GM12878 (cell line): Measurements from ENCODE around the gene RNF13. TPM values are rescaled to one million over a fixed set of nuclear protein-coding genes. Genes with fewer than 3 reads are reported as not detected.

Source experiments
- ATAC-seq: fragments of 200-7000 bp; cut with Tn5 transposase; 3 replicates; pipeline ENCODE4 v1.9.1; 2020; ENCODE audit warnings: mild to moderate bottlenecking, moderate library complexity
- Bru-seq: library from RNA; stranded (reverse); fragments of 400-500 nt; gene quantifications from one replicate; lab custom pipeline; 2021; lab: Mats Ljungman, UMichigan
- BruChase-seq, 2 experiments: library from RNA; stranded (reverse); fragments of 400-500 nt; gene quantifications; one replicate each; lab custom pipeline; 2021; lab: Mats Ljungman, UMichigan
- BruUV-seq: library from RNA; stranded (reverse); fragments of 400-500 nt; replicated peaks from 2 replicates; lab custom pipeline; 2021; lab: Mats Ljungman, UMichigan
- CTCF ChIA-PET: fragments of 300-600 bp; sonication (Branson Sonifier 250); formaldehyde crosslinking; extraction: SDS; loops from one replicate; lab custom pipeline; 2021; ENCODE audit warnings: inconsistent platforms; lab: Yijun Ruan, JAX
- POLR2A ChIA-PET: fragments of 350-600 bp; formaldehyde crosslinking; extraction: SDS; loops from one replicate; lab custom pipeline; 2021; ENCODE audit warnings: inconsistent platforms; lab: Charles Lee
- RAD21 ChIA-PET: fragments of 300-600 bp; sonication (Branson Sonifier 250); formaldehyde crosslinking; loops from one replicate; lab custom pipeline; 2023; ENCODE audit warnings: antibody characterized with exemption; ENCODE audit not compliant: unreplicated experiment; lab: Charles Lee
- SMC1A ChIA-PET: fragments of 300-600 bp; sonication (Branson Sonifier 250); formaldehyde crosslinking; loops from one replicate; lab custom pipeline; 2023; ENCODE audit not compliant: unreplicated experiment, uncharacterized antibody; lab: Charles Lee
- DNase-seq: peaks from one replicate; pipeline ENCODE4 v3.0.0-alpha.2; 2011; ENCODE audit warnings: low read depth, low spot score
- FAIRE-seq: peaks from 3 replicates; lab custom pipeline; 2011; peaks lifted over from hg19 to GRCh38; lab: Jason Lieb, UNC
- H2AFZ ChIP-seq: 2 replicates; pipeline ENCODE4 v1.6.0; 2011; ENCODE audit warnings: low read depth, low read length, control low read depth; ENCODE audit not compliant: control insufficient read depth
- H3K27ac ChIP-seq: 2 replicates; pipeline ENCODE4 v1.5.1; 2011; ENCODE audit warnings: control low read depth; ENCODE audit not compliant: control insufficient read depth, insufficient read depth
- H3K27me3 ChIP-seq, 2 experiments: replicated peaks in 1 of 2; 2 replicates each; pipeline versions ENCODE4 v1.6.0 to v1.6.1; 2011; ENCODE audit warnings: low read length in 1 of 2; ENCODE audit not compliant: control insufficient read depth in 2 of 2, insufficient read depth in 2 of 2
- H3K36me3 ChIP-seq, 2 experiments: 2 replicates each; pipeline ENCODE4 v1.5.1; 2011; ENCODE audit warnings: low read length in 1 of 2; ENCODE audit not compliant: control insufficient read depth in 2 of 2, insufficient read depth in 2 of 2
- H3K4me1 ChIP-seq: 2 replicates; pipeline ENCODE4 v1.6.1; 2011; ENCODE audit warnings: mild to moderate bottlenecking, low read length, moderate library complexity, mixed read lengths; ENCODE audit not compliant: control insufficient read depth, insufficient read depth
- H3K4me2 ChIP-seq: 2 replicates; pipeline ENCODE4 v1.6.0; 2011; ENCODE audit warnings: control low read depth; ENCODE audit not compliant: control insufficient read depth, insufficient read depth
- H3K4me3 ChIP-seq: fragments of 200-600 bp; sonication (generic); 2 replicates; pipeline ENCODE4 v1.5.1; 2016
- H3K79me2 ChIP-seq: 2 replicates; pipeline ENCODE4 v1.6.0; 2011; ENCODE audit warnings: low read length; ENCODE audit not compliant: control insufficient read depth, insufficient read depth
- H3K9ac ChIP-seq: 2 replicates; pipeline ENCODE4 v1.8.0; 2011; ENCODE audit warnings: low read length, control low read depth, mixed read lengths; ENCODE audit not compliant: control insufficient read depth, insufficient read depth
- H3K9me3 ChIP-seq: replicated peaks from 3 replicates; pipeline ENCODE4 v1.5.1; 2011; ENCODE audit warnings: mild to moderate bottlenecking, low read length; ENCODE audit not compliant: control insufficient read depth, insufficient read depth
- H4K20me1 ChIP-seq: 2 replicates; pipeline ENCODE4 v1.6.0; 2011; ENCODE audit not compliant: control insufficient read depth, insufficient read depth
- CEBPB ChIP-seq, 2 experiments: fragments of 150-350 bp in 1 of 2; IDR thresholded peaks; 2 replicates each; pipeline ENCODE4 v1.6.1; 2012 to 2014; ENCODE audit warnings: low read depth in 2 of 2, low read length in 2 of 2, borderline replicate concordance in 1 of 2, inconsistent platforms in 1 of 2
- CHD1 ChIP-seq: IDR thresholded peaks from 2 replicates; pipeline ENCODE4 v1.6.1; 2012; ENCODE audit warnings: low read depth, low read length, improper control_type of control experiment
- HCFC1 ChIP-seq: fragments of 150-350 bp; IDR thresholded peaks from 2 replicates; pipeline ENCODE4 v1.6.1; 2014; ENCODE audit warnings: low read length
- NFXL1 ChIP-seq: fragments of 450-650 bp; IDR thresholded peaks from 2 replicates; pipeline ENCODE4 v1.6.1; 2017; ENCODE audit warnings: antibody characterized with exemption, mild to moderate bottlenecking, borderline replicate concordance
- NR2F1 ChIP-seq: fragments of 450-650 bp; conservative IDR thresholded peaks from 2 replicates; pipeline ENCODE4 v1.6.1; 2017; ENCODE audit warnings: mild to moderate bottlenecking
- PAX8 ChIP-seq: fragments of 450-650 bp; IDR thresholded peaks from 2 replicates; pipeline ENCODE4 v1.6.1; 2017; ENCODE audit warnings: mild to moderate bottlenecking, moderate library complexity
- POLR2A ChIP-seq: IDR thresholded peaks from 2 replicates; pipeline ENCODE4 v1.6.1; 2011; ENCODE audit warnings: low read depth, mild to moderate bottlenecking, low read length
- RBBP5 ChIP-seq: fragments of 200-600 bp; sonication (generic); conservative IDR thresholded peaks from 2 replicates; pipeline ENCODE4 v1.6.1; 2016
- SIN3A ChIP-seq: IDR thresholded peaks from 2 replicates; pipeline ENCODE4 v1.6.1; 2012; ENCODE audit warnings: low read depth, low read length, improper control_type of control experiment
- SMAD1 ChIP-seq: fragments of 450-650 bp; IDR thresholded peaks from 2 replicates; pipeline ENCODE4 v1.6.1; 2018; ENCODE audit warnings: mild to moderate bottlenecking, low read depth; ENCODE audit not compliant: partially characterized antibody
- SRF ChIP-seq, 2 experiments: IDR thresholded peaks; 2 replicates each; pipeline ENCODE4 v1.6.1; 2011; ENCODE audit warnings: low read depth in 2 of 2, low read length in 2 of 2, mild to moderate bottlenecking in 1 of 2, moderate library complexity in 1 of 2
- YY1 ChIP-seq: IDR thresholded peaks from 2 replicates; pipeline ENCODE4 v1.6.1; 2011; ENCODE audit warnings: low read depth, mild to moderate bottlenecking, low read length
- WGBS: methylation state at CpG from one replicate; pipeline ENCODE4 v1.1.6; 2016; ENCODE audit warnings: low lambda C conversion rate; ENCODE audit not compliant: insufficient replicate concordance, insufficient coverage; ENCODE audit errors: missing lambda C conversion rate; 5-methylcytosine and 5-hydroxymethylcytosine counted together
- in situ Hi-C: fragments of 300-500 bp; cut with MboI; formaldehyde crosslinking; loops from 9 replicates; pipeline ENCODE4 v1.14.3; 2018; ENCODE audit warnings: mixed read lengths
- intact Hi-C: fragments of 100-400 bp; cut with micrococcal nuclease; formaldehyde crosslinking; loops from one replicate; pipeline ENCODE4 v1.14.2; 2022; ENCODE audit not compliant: unreplicated experiment
- long read RNA-seq, 2 experiments: library from polyadenylated mRNA; unstranded; transcript quantifications; one replicate each; pipeline ENCODE4 v2.0.0, GENCODE V29; 2019 to 2020
- polyA minus RNA-seq, 3 experiments: library from RNA; depleted of rRNA, polyadenylated mRNA; stranded (reverse); fragments of >200 nt; gene quantifications; 2 replicates each; pipeline ENCODE4 v1.2.3, GENCODE V29; 2011
- polyA plus RNA-seq, 11 experiments: library from polyadenylated mRNA; depleted of rRNA in 4 of 11; unstranded in 6 of 11; stranded (reverse) in 5 of 11; fragments of >200 nt; fragmentation: Nextera tagmentation in 4 of 11; fragmentation: Illumina TruSeq in 1 of 11; extraction: Ambion mirVana in 4 of 11; extraction: Trizol in 1 of 11; gene quantifications; 1 replicate in 1 of 11; 2 replicates in 10 of 11; pipeline versions ENCODE4 v1.2.1 to v1.2.3, GENCODE V29; 2011 to 2016; ENCODE audit warnings: inconsistent platforms in 2 of 11, missing spikeins in 2 of 11, low read depth in 1 of 11
- total RNA-seq, 4 experiments: library from RNA; depleted of rRNA in 3 of 4; stranded (reverse); fragments of >200 nt in 3 of 4; fragmentation: Illumina TruSeq in 1 of 4; extraction: Trizol in 1 of 4; gene quantifications; 2 replicates each; pipeline versions ENCODE4 v1.2.1 to v1.2.3, GENCODE V29; 2013 to 2021
- TF ChIP-seq, protein P1 (sequence below): fragments of 450-650 bp; IDR thresholded peaks from 2 replicates; pipeline ENCODE4 v1.6.1; 2018; ENCODE audit warnings: borderline replicate concordance, mild to moderate bottlenecking; ENCODE audit not compliant: partially characterized antibody

RNF13 gene, protein sequence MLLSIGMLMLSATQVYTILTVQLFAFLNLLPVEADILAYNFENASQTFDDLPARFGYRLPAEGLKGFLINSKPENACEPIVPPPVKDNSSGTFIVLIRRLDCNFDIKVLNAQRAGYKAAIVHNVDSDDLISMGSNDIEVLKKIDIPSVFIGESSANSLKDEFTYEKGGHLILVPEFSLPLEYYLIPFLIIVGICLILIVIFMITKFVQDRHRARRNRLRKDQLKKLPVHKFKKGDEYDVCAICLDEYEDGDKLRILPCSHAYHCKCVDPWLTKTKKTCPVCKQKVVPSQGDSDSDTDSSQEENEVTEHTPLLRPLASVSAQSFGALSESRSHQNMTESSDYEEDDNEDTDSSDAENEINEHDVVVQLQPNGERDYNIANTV
- 75.3 and 82.0 TPM in 2 replicates for total RNA-seq (2013; cell fraction: nucleolus; rRNA removed)
- total RNA-seq (2014; rRNA removed) (31.3 and 32.3 TPM in 2 replicates), total RNA-seq (2014; rRNA removed; fragmentation: Illumina TruSeq; extraction: Trizol) (34.6 and 37.8 TPM in 2 replicates), total RNA-seq (2021) (22.3 and 24.8 TPM in 2 replicates), polyA plus RNA-seq (2011; rRNA removed) (45.9 and 80.0 TPM in 2 replicates), polyA plus RNA-seq (2014; fragmentation: Illumina TruSeq; extraction: Trizol) (27.2 and 35.5 TPM in 2 replicates), polyA plus RNA-seq (2014; fragmentation: Nextera tagmentation; extraction: Ambion mirVana) (10 to 100 TPM; 38.7 to 45.9 TPM), polyA plus RNA-seq (2014; rRNA removed) (12.2 and 18.9 TPM in 2 replicates), polyA plus RNA-seq (2016; fragmentation: Nextera tagmentation; extraction: Ambion mirVana) (10 to 100 TPM; 54.9 to 73.4 TPM), polyA minus RNA-seq (2011; rRNA and poly(A)+ RNA removed) (53.6 and 67.8 TPM in 2 replicates), Bru-seq, nascent RNA (percentile 84 among the genes with signal in this experiment), BruChase-seq, experiment 1, labeled RNA remaining after a 6-hour chase (percentile 71 among the genes with signal in this experiment), BruChase-seq, experiment 2, labeled RNA remaining after a 2-hour chase (percentile 76 among the genes with signal in this experiment)
- 21.5 TPM for polyA plus RNA-seq (2011; ENCODE audit: low read depth)
- polyA plus RNA-seq (2011; cell fraction: cytosol; rRNA removed): 19.5 and 21.2 TPM in 2 replicates
- 17.0 and 24.9 TPM in 2 replicates for polyA plus RNA-seq (2011; cell fraction: nucleus; rRNA removed)
- 21.9 and 26.5 TPM in 2 replicates for polyA plus RNA-seq (2012)
- 25.3 and 29.0 TPM in 2 replicates for polyA minus RNA-seq (2011; cell fraction: cytosol; rRNA and poly(A)+ RNA removed)
- polyA minus RNA-seq (2011; cell fraction: nucleus; rRNA and poly(A)+ RNA removed): 40.5 and 58.5 TPM in 2 replicates
- long read RNA-seq, experiment 1, transcript RNF13-203 (10 exons, 2,843 nt): major isoform, 28 of 47 reads
- long read RNA-seq, experiment 1, partial matches to known transcripts: 1 of 47 reads
- long read RNA-seq, experiment 1, other reads (novel, unspliced or antisense): 8 of 47 reads
- long read RNA-seq, experiment 2, transcript RNF13-212 (10 exons, 1,027 nt): minor isoform, 16 of 221 reads
- long read RNA-seq, experiment 2, transcript RNF13-203 (10 exons, 2,843 nt): major isoform, 145 of 221 reads
- long read RNA-seq, experiment 2, transcript RNF13-215 (9 exons, 1,104 nt): minor isoform, 6 of 221 reads
- long read RNA-seq, experiment 2, transcript RNF13-201 (11 exons, 2,866 nt): minor isoform, 7 of 221 reads
- long read RNA-seq, experiment 2, partial matches to known transcripts: 5 of 221 reads
- long read RNA-seq, experiment 2, other reads (novel, unspliced or antisense): 36 of 221 reads

DNA sequence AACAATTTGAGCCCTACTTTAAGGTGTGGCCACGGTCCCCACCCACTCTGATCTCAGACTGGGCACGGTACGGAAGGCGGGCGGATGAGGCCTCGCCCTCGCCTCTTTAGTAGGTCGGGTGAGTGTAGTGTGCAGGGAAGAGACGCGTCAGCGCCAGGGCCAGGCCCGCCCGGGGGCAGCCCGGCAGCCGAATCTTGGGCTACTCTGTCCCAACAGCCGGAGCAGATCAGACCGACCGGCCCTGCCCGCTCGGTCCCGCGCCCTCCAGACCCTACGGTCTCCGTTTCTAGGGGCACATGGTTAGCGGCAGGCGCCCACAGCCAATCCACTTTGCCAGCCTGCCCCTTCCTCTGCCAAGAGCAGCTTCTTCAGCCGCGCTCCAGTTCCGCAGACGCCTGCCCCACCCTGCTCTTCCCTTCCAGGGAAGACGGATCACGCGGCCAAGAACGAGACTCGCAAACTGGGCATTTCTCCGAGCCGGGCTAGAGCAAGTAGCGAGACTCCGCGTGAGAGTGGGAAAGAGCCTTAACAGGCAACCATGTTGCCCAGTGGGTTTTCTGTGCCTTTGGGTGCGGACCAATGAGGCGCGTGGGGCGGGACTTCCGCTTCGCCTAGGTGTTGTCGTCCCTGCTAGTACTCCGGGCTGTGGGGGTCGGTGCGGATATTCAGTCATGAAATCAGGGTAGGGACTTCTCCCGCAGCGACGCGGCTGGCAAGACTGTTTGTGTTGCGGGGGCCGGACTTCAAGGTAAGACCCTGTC, at the start of gene RNF13:
Gene RNF13 (plus strand): TSS at position 610 of the 761 bp plus-strand sequence. CDS start 32,812 bp downstream, outside the sequence.
- peak; percentile 88 for FAIRE-seq
- peak within 1 kb of the TSS; percentile 80 for H3K4me3 ChIP-seq
- in situ Hi-C loops: no loop called here
- TF ChIP-seq PAX8 (no peak), POLR2A (peak; percentile 83), NR2F1 (no peak; the same call in 1 of the 2 replicates), RBBP5 (no peak), CHD1 (0 out of 2 replicates have a peak, but pooled peaks have one; percentile 69), SRF (IDR thresholded peaks at IDR 0.05; ENCODE audit: low read depth in 2 of 2, low read length in 2 of 2) (no peak), SIN3A (no peak), NFXL1 (no peak), HCFC1 (peak; percentile 11; the same call in 1 of the 2 replicates), CEBPB (IDR thresholded peaks at IDR 0.05; ENCODE audit: borderline replicate concordance in 1 of 2, low read depth in 2 of 2, low read length in 2 of 2) (no peak), YY1 (peak; percentile 85), SMAD1 (peak; percentile 24)
- TF ChIP-seq, protein P1, sequence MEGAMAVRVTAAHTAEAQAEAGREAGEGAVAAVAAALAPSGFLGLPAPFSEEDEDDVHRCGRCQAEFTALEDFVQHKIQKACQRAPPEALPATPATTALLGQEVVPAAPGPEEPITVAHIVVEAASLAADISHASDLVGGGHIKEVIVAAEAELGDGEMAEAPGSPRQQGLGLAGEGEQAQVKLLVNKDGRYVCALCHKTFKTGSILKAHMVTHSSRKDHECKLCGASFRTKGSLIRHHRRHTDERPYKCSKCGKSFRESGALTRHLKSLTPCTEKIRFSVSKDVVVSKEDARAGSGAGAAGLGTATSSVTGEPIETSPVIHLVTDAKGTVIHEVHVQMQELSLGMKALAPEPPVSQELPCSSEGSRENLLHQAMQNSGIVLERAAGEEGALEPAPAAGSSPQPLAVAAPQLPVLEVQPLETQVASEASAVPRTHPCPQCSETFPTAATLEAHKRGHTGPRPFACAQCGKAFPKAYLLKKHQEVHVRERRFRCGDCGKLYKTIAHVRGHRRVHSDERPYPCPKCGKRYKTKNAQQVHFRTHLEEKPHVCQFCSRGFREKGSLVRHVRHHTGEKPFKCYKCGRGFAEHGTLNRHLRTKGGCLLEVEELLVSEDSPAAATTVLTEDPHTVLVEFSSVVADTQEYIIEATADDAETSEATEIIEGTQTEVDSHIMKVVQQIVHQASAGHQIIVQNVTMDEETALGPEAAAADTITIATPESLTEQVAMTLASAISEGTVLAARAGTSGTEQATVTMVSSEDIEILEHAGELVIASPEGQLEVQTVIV: peak; percentile 58

More for the DNA sequence above, at the start of gene RNF13:
- H3K9me3 ChIP-seq: no peaks in the 10 kb centered on the region; the same call in 2 of the 3 replicates
- H3K4me2 ChIP-seq: peak within 1 kb of the TSS; percentile 88
- peaks cover 50% of the 10 kb centered on the region for H3K79me2 ChIP-seq
- no peaks in the 10 kb centered on the region for H3K27me3 ChIP-seq
- peak; percentile 87 for DNase-seq
- no peaks in the 10 kb centered on the region for H3K4me1 ChIP-seq
- RAD21 ChIA-PET: interaction anchor here (0.9 to 1.1 kb wide), 2 partner anchors 204 to 244 kb away, joined by 3 to 4 read pairs; no protein-coding TSS in a partner anchor
- H2AFZ ChIP-seq: peak within 1 kb of the TSS; percentile 99
- peak within 1 kb of the TSS; percentile 93 for H3K27ac ChIP-seq
- BruUV-seq: TSS peak; percentile 86
- H3K9ac ChIP-seq: peak within 1 kb of the TSS; percentile 89
- CTCF ChIA-PET: interaction anchor here (1.0 kb wide), 1 partner anchor 244 kb away, joined by 3 read pairs; no protein-coding TSS in a partner anchor
- intact Hi-C loops: loop anchor here (2.0 to 5.0 kb wide), 2 partner anchors 60 to 155 kb away; partner anchors contain the start of genes COMMD2 and WWTR1
- WGBS: 1% methylated on average over 56 of the region's 56 CpGs
- no peaks in the 10 kb centered on the region for H4K20me1 ChIP-seq
- peak; percentile 94 for ATAC-seq
- SMC1A ChIA-PET: interaction anchor here (0.6 to 2.1 kb wide), 3 partner anchors 37 to 67 kb away, joined by 3 to 6 read pairs (median 4); no protein-coding TSS in a partner anchor
- POLR2A ChIA-PET: interaction anchor here (0.7 to 1.8 kb wide), 3 partner anchors 28 to 60 kb away, joined by 3 to 6 read pairs (median 4); partner anchors contain the start of gene COMMD2
- no peaks in the 10 kb centered on the region for H3K36me3 ChIP-seq
